ENCODE measurements around the gene CDKN2B-AS1.

CDKN2B-AS1 gene

DNA sequence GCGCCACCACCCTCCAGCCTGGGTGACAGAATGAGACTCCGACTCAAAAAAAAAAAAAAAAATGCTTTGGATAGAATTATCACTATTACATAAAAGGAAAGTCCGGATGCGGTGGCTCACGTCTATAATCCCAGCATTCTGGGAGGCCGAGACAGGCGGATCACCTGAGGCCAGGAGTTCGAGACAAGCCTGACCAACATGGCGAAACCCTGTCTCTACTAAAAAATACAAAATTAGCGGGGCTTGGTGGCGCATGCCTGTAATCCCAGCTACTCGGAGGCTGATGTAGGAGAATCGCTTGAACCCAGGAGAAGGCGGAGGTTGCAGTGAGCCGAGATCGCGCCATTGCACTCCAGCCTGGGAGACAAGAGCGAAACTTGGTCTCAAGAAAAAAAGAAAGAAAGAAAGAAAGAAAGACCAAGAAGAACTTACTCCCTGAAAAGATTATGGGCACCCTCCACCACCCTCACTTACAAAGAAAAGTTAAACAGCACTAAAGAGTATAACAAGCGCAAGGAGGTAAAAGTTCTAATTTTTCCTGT, 18.2 kb upstream of the CDKN2B-AS1 start:
- TF ChIP-seq, protein P1, sequence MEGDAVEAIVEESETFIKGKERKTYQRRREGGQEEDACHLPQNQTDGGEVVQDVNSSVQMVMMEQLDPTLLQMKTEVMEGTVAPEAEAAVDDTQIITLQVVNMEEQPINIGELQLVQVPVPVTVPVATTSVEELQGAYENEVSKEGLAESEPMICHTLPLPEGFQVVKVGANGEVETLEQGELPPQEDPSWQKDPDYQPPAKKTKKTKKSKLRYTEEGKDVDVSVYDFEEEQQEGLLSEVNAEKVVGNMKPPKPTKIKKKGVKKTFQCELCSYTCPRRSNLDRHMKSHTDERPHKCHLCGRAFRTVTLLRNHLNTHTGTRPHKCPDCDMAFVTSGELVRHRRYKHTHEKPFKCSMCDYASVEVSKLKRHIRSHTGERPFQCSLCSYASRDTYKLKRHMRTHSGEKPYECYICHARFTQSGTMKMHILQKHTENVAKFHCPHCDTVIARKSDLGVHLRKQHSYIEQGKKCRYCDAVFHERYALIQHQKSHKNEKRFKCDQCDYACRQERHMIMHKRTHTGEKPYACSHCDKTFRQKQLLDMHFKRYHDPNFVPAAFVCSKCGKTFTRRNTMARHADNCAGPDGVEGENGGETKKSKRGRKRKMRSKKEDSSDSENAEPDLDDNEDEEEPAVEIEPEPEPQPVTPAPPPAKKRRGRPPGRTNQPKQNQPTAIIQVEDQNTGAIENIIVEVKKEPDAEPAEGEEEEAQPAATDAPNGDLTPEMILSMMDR (conservative IDR thresholded peaks at IDR 0.05; ENCODE audit: low read depth), result no peak
- POLR2A ChIA-PET (ENCODE audit: low non-redundant PET), result no interaction called here

DNA sequence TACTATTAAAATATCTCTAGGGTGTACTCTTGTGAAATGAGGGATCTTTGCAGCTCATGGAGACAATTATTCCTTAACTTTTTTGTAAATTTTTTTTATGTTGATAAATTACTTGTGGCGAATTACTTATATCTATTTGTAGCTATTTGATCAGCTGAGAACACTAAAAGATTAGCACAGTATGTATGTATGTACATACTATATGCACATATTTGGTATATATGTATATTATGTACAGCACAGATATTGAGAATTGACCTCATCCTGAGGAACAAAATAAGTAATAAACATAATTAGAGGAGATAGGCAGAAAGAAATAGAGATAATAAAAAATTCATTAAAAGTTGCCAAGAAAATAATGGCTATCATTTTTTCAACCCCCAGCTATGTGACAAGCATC, 12.2 kb upstream of the CDKN2B-AS1 start:
- TF ChIP-seq, protein P1 (conservative IDR thresholded peaks at IDR 0.05; ENCODE audit: low read depth), result no peak
- ChIA-PET POLR2A (ENCODE audit: low non-redundant PET) (no interaction called here), CTCF (interaction anchor here (0.6 to 1.1 kb wide), 3 partner anchors 14 to 257 kb away, joined by 3 to 6 read pairs (median 3); no protein-coding TSS in a partner anchor)
- H3K27ac ChIP-seq, result no peak overlapping the region
- DNase-seq (ENCODE audit: low spot score), result no peak

More for the DNA sequence above, 18.2 kb upstream of the CDKN2B-AS1 start:
- CTCF ChIA-PET, result interaction anchor here (0.6 to 1.2 kb wide), 3 partner anchors 17 to 1302 kb away, joined by 3 to 4 read pairs (median 4); partner anchors contain the start of gene CDKN2A
- H3K27ac ChIP-seq, result peak overlapping the region; percentile 96
- DNase-seq (ENCODE audit: low spot score), result no peak

DNA sequence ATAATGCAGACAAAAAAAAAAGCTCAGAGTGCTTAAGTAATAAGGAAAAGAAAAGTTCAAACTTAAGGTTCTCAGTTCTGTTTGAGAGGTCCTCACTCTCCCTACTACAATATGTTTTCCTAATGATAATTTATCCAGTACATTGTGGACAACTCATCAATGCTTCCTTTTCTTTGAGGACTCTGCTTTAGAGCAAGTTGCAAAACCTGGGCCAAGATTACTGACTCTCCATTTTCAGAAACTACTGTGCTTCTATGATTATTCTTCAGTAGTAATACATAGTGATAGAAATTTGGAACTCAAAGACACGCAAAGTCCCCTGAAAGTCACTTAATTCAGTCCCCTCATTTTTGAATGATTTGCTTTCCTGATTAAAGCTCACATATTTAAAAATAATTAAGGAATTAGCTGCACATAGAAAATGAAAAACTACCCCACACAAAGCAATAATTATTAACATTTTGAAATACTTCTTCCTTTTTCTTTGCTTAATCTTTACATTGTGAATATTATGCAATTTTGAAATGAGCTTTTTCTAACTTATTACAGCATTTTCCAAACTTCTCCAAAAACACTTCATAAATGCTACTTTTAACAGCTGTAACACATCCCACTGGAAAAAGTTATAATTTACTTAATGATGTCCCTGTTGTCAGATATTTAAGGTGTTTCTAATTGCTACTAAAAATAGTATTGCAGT, 11.6 kb upstream of the CDKN2B-AS1 start:
- TF ChIP-seq, protein P1 (conservative IDR thresholded peaks at IDR 0.05; ENCODE audit: low read depth), result no peak
- CTCF ChIA-PET, result interaction anchor here (0.6 to 1.1 kb wide), 3 partner anchors 15 to 256 kb away, joined by 3 to 6 read pairs (median 3); no protein-coding TSS in a partner anchor
- no peak overlapping the region for H3K27ac ChIP-seq
- no peak for DNase-seq (ENCODE audit: low spot score)
- POLR2A ChIA-PET (ENCODE audit: low non-redundant PET), result no interaction called here

DNA sequence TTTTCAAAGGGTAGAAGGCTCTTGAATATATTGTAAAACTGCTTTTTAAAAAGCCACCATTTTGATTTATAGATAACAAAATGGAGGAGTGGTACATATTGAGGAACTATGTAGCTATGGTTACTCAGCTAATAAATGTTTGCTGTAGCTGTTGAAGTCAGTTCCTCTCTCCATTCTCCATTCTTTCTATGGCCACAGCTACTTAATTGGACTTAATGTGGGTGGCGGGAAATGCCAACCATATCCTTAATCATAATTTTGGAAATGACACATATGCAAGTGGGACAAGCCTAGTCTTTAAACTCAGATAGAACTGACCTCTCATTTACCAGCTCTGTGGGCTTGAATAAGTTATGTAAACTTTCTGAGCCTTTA, 11.0 kb upstream of the CDKN2B-AS1 start:
- ChIA-PET CTCF (no interaction called here), POLR2A (ENCODE audit: low non-redundant PET) (no interaction called here)
- TF ChIP-seq, protein P1 (conservative IDR thresholded peaks at IDR 0.05; ENCODE audit: low read depth), result no peak
- no peak for DNase-seq (ENCODE audit: low spot score)
- H3K27ac ChIP-seq, result no peak overlapping the region

DNA sequence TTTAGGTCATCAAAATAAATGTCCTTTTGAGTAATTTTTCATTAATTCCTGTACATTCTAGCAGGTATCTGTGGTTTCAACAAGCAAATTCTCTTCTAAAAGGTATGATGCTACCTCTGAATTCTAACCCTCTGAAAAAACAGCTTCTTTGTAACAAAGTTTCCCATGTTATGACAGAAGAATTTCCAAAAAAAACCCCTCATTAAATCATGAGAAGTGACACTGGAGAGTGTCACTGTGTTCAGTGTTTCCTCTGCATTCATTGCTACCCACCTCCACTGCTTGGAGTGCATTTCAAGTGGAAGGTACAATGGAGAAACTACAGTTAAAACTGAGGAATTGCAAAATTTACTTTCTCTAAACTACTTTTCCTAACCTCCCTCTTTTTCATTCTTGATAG, 10.5 kb upstream of the CDKN2B-AS1 start:
- DNase-seq (ENCODE audit: low spot score), result no peak
- CTCF ChIA-PET, result no interaction called here
- POLR2A ChIA-PET (ENCODE audit: low non-redundant PET), result no interaction called here
- no peak overlapping the region for H3K27ac ChIP-seq
- TF ChIP-seq, protein P1 (conservative IDR thresholded peaks at IDR 0.05; ENCODE audit: low read depth), result no peak

DNA sequence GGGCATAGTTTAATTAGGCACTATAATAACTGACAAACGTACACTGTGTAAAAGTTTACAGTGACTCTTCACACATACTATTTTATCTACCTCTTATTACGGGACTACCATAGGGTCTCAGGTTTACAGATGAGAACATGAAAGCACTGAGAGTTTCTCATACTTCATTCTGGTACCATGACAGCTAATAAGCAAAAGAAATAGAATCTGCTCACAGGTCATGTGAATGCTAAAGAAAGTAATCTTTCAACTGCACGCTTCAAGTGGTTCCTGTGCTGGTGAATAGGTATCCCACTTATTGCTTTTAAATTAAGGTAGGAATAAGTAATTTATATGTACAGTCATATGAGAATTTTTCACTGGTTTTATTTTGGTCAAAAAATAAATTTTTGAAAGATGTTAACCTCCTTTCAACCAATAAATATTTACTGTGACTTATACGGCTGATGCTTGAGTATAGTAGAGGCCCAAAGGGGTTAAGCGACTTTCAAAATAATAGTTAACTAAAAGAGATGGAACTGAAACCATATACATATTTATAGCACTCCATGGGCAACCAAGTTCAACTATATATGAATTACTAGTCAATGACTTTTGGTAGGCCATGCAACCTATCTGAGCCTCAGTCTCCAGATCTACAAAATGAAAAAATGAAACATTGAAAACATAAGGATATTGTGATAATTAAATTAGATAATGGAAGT, 8.5 kb upstream of the CDKN2B-AS1 start:
- ChIA-PET CTCF (interaction anchor here (0.6 to 1.8 kb wide), 3 partner anchors 23 to 667 kb away, joined by 5 to 9 read pairs (median 5); partner anchors contain the start of gene CDKN2B), POLR2A (ENCODE audit: low non-redundant PET) (no interaction called here)
- no peak for DNase-seq (ENCODE audit: low spot score)
- TF ChIP-seq, protein P1 (conservative IDR thresholded peaks at IDR 0.05; ENCODE audit: low read depth), result no peak
- no peak overlapping the region for H3K27ac ChIP-seq
